GM20000 (cell line): ENCODE data around the gene RHOH.

Experiments used
- DNase-seq: peaks from one replicate; pipeline ENCODE4 v3.0.0; 2012; ENCODE audit warnings: low spot score
- TF ChIP-seq, protein P1 (sequence below): IDR thresholded peaks from 2 replicates; pipeline ENCODE4 v1.5.1; 2012; ENCODE audit warnings: mild to moderate bottlenecking, control low read depth; ENCODE audit errors: extremely low read depth, missing control alignments

RHOH gene

DNA sequence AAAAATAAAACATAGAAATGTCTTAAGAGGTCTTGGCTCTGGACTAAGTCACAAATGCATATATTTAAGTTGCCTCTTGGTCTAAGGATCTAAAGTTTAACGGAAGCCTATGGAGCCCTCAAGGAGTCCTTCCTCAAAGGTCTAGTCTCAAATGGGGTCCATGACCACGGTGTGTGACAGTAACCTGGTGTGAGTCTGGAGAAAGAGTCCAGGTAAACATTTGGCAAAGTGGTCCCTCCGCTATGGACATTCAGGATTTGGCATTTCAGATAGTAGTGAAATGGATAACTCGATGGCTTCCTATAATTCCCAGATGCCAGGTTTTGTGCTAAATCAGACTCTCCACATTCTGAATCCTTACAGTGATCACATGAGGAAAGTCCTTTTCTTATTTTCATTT, 44.2 kb downstream of the RHOH start:
- TF ChIP-seq, protein P1, sequence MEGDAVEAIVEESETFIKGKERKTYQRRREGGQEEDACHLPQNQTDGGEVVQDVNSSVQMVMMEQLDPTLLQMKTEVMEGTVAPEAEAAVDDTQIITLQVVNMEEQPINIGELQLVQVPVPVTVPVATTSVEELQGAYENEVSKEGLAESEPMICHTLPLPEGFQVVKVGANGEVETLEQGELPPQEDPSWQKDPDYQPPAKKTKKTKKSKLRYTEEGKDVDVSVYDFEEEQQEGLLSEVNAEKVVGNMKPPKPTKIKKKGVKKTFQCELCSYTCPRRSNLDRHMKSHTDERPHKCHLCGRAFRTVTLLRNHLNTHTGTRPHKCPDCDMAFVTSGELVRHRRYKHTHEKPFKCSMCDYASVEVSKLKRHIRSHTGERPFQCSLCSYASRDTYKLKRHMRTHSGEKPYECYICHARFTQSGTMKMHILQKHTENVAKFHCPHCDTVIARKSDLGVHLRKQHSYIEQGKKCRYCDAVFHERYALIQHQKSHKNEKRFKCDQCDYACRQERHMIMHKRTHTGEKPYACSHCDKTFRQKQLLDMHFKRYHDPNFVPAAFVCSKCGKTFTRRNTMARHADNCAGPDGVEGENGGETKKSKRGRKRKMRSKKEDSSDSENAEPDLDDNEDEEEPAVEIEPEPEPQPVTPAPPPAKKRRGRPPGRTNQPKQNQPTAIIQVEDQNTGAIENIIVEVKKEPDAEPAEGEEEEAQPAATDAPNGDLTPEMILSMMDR = no peak
- DNase-seq = no peak

DNA sequence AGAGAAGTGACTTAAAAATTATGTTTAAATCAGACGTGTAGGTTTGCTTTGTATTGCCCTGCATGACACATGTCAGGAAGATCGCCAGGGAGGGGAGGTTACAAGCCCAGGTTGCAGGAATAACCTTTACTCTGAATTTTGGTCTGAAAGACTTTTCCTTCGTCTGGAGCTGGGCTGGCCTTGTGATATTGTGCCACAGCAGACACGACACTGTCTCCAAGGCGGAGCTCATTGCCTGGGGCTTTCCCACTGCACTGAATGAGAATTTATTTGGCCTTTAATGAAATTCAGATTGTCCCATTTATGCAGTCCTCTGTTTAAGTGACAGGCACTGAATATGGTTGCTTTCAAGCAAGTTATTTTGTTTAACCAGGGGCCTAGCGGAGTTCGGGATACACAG, 45.1 kb downstream of the RHOH start:
- DNase-seq = no peak
- TF ChIP-seq, protein P1 = no peak

DNA sequence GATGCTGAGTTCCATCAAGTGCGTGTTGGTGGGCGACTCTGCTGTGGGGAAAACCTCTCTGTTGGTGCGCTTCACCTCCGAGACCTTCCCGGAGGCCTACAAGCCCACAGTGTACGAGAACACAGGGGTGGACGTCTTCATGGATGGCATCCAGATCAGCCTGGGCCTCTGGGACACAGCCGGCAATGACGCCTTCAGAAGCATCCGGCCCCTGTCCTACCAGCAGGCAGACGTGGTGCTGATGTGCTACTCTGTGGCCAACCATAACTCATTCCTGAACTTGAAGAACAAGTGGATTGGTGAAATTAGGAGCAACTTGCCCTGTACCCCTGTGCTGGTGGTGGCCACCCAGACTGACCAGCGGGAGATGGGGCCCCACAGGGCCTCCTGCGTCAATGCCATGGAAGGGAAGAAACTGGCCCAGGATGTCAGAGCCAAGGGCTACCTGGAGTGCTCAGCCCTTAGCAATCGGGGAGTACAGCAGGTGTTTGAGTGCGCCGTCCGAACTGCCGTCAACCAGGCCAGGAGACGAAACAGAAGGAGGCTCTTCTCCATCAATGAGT, 46.6 kb downstream of the RHOH start:
- TF ChIP-seq, protein P1 = no peak
- DNase-seq = no peak

DNA sequence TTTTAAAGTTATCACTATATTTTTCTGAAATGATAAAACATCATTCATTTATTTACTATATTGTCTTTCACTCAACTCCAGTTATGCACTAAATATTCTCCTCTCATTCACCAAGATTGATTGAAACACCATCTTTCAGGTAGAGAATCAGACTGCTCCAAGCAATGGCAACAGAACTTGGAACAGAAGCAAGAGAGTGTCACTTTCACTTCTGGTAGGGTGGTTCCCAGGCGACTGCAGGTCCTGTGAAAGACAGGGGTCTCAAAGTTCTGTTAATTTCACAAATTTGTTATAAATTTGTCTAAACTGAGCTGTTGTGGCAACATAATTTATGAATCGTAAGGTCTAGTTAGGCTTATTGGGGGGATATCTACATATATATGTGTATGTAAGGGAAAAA, 47.8 kb downstream of the RHOH start:
- TF ChIP-seq, protein P1 = no peak

DNA sequence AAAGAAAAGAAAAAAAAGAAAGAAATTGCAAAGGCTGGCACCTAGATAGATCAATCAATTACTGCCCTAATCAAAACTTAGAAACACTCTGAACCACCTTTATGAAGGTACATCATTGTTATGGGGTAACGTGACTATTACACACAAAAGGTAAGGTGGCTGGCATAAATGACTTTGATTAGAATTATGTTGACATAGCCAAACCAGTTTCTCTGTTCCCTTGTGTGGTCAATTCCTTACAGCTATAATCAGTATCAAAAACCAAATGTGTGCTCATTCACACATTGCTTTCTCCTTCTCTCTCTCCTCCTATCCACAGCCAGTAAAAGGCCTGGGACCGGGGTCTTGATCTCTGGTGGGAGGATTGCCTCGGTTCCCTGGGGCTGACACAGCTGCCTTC, 48.7 kb downstream of the RHOH start:
- TF ChIP-seq, protein P1 = no peak
- no peak for DNase-seq

More for the DNA sequence above, 47.8 kb downstream of the RHOH start:
- no peak for DNase-seq

DNA sequence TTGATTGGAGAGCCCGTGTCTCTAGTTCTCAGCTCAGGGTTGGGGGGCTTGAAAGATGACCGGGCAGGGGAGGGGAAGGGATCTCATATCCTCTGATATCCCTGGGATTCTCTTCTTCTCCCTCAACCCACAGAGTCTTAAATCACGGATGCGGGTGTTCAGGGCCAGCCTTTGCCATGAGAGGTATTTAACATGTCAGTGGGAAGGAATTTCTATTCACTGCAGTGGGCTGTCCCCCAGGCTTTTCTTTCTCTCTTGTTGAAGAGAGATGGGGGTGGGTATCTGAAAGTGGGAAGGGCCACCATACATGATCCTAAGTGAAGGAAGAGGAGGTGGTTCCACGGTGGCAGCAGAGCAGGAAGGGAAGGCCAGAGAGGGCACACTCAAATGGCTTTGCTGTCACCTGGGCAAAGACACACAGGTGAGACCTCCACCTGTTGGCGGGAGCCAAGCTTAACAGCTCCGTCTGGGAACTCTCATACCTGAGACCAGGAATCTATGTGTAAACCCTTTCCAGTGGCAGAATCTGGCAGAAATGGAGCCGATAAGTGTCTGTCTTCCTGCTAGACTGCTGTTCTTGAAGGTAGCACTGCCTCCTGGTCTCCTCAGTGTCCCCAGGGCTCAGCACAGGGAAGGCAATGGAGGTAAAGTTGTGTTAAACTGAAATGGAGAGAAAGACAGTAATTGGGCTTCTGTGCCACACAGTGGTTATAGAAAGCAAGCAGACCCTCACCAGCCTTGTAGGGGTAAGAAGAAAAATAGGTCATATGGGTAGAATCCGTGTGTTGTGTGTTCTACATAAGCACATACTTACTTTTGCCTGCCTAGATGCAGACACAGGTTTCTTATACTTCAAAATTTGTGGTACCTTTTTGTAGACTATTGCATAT, 49.4 kb downstream of the RHOH start:
- no peak for DNase-seq
- TF ChIP-seq, protein P1 = no peak

DNA sequence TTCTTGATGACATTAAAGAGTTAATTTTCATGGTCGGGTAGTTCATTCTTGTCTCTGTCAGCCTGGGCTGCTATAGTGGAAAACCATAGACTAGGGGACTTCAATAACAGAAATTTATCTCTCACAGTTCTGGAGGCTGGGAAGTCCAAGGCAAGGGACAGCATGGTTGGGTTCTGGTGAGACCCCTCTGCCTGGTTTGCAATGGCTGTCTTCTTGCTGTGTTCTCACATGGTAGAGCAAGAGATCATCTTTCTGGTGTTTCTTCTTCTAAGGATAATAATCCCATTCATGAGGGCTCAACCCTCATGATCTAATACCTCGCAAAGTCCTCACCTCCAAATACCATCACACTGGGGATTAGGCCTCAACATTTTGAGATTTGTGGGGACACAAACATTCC, 50.1 kb downstream of the RHOH start:
- DNase-seq = no peak
- TF ChIP-seq, protein P1 = no peak
